Muscle layer of colon (tissue), 2 donors: ENCODE results near the gene ACAN.

ENCODE experiments used
- H3K27ac ChIP-seq: one replicate; pipeline ENCODE4 v1.7.0; 2013; ENCODE audit warnings: low read depth, mild to moderate bottlenecking, low read length, moderate library complexity
- H3K27me3 ChIP-seq, 2 donors: one replicate each; pipeline ENCODE4 v1.7.0; 2013; ENCODE audit warnings: low read length in 2 of 2, mild to moderate bottlenecking in 2 of 2; ENCODE audit not compliant: insufficient read depth in 2 of 2, control insufficient read depth in 1 of 2
- H3K36me3 ChIP-seq: one replicate; pipeline ENCODE4 v1.7.0; 2013; ENCODE audit warnings: mild to moderate bottlenecking, low read length; ENCODE audit not compliant: insufficient read depth
- H3K4me1 ChIP-seq: one replicate; pipeline ENCODE4 v1.7.0; 2013; ENCODE audit warnings: mild to moderate bottlenecking, low read length; ENCODE audit not compliant: insufficient read depth
- H3K4me3 ChIP-seq, 2 donors: one replicate each; pipeline ENCODE4 v1.7.0; 2013; ENCODE audit warnings: low read length in 2 of 2, low read depth in 1 of 2, mild to moderate bottlenecking in 1 of 2, moderate library complexity in 1 of 2
- H3K9ac ChIP-seq: one replicate; pipeline ENCODE4 v1.7.0; 2013; ENCODE audit warnings: low read length
- H3K9me3 ChIP-seq: one replicate; pipeline ENCODE4 v1.7.0; 2013; ENCODE audit warnings: mild to moderate bottlenecking, low read length
- donor health status: abdominal sarcoma.
- donor health status: Adenocarcinoma of cecum.

ACAN gene

GRCh38 chr15:88865498-88866099 lies 62.4 kb downstream of the ACAN start:
- Histone ChIP-seq H3K36me3 (no peaks in the 10 kb centered on the region), H3K9ac (no peak overlapping the region), H3K27ac (no peak overlapping the region), H3K27me3 (no peaks in the 10 kb centered on the region), H3K4me3 (no peak overlapping the region), H3K4me1 (no peaks in the 10 kb centered on the region), H3K9me3 (no peaks in the 10 kb centered on the region)

GRCh38 chr15:88866295-88866881 lies 63.2 kb downstream of the ACAN start:
- Histone ChIP-seq H3K9me3 (no peaks in the 10 kb centered on the region), H3K4me3 (no peak overlapping the region), H3K27me3 (no peaks in the 10 kb centered on the region), H3K9ac (no peak overlapping the region), H3K27ac (no peak overlapping the region), H3K36me3 (no peaks in the 10 kb centered on the region), H3K4me1 (no peaks in the 10 kb centered on the region)

DNA sequence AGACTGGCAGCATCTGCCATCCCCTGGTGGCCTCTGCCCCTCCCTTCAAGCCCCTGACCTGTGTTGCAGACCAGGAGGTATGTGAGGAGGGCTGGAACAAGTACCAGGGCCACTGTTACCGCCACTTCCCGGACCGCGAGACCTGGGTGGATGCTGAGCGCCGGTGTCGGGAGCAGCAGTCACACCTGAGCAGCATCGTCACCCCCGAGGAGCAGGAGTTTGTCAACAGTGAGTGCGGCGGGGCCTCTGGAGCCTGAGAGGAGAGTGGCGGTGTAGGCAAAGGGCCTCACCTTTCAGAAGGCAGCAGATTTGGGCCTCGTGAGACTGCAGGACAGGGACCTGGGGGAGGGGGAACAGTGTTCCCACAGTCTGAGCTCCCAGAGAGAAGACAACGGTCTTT lies 68.1 kb downstream of the ACAN start:
- H3K27ac ChIP-seq, result no peak overlapping the region
- H3K4me1 ChIP-seq, result no peaks in the 10 kb centered on the region
- H3K36me3 ChIP-seq, result no peaks in the 10 kb centered on the region
- no peak overlapping the region for H3K4me3 ChIP-seq
- no peak overlapping the region for H3K9ac ChIP-seq
- no peaks in the 10 kb centered on the region for H3K27me3 ChIP-seq
- no peaks in the 10 kb centered on the region for H3K9me3 ChIP-seq

GRCh38 chr15:88872106-88872505 lies 68.9 kb downstream of the ACAN start:
- no peaks in the 10 kb centered on the region for H3K4me1 ChIP-seq
- H3K9me3 ChIP-seq, result no peaks in the 10 kb centered on the region
- H3K4me3 ChIP-seq, result no peak overlapping the region
- no peak overlapping the region for H3K27ac ChIP-seq
- no peaks in the 10 kb centered on the region for H3K27me3 ChIP-seq
- no peak overlapping the region for H3K9ac ChIP-seq
- H3K36me3 ChIP-seq, result no peaks in the 10 kb centered on the region

- no peaks in the 10 kb centered on the region for H3K9me3 ChIP-seq
- no peak overlapping the region for H3K4me3 ChIP-seq
- H3K36me3 ChIP-seq, result no peaks in the 10 kb centered on the region
- H3K9ac ChIP-seq, result no peak overlapping the region
- no peaks in the 10 kb centered on the region for H3K27me3 ChIP-seq
- no peaks in the 10 kb centered on the region for H3K4me1 ChIP-seq
- H3K27ac ChIP-seq, result no peak overlapping the region
These were observed 69.5 kb downstream of the ACAN start for GRCh38 chr15:88872706-88873105.

DNA sequence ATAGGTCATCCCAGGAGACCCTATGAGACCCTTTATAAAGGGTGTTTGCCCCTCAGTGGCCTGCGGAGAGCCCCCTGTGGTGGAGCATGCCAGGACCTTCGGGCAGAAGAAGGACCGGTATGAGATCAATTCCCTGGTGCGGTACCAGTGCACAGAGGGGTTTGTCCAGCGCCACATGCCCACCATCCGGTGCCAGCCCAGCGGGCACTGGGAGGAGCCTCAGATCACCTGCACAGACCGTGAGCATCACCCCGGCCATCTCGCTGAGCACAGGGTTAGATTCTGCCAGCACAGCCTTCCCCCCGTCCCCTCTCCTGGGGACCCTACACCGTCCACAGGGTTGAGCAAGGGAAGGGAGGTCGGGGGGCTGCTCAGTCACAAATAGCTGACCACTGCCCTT lies 70.5 kb downstream of the ACAN start:
- Histone ChIP-seq H3K4me3 (no peak overlapping the region), H3K27ac (no peak overlapping the region), H3K9ac (no peak overlapping the region), H3K27me3 (no peaks in the 10 kb centered on the region), H3K36me3 (no peaks in the 10 kb centered on the region), H3K9me3 (no peaks in the 10 kb centered on the region), H3K4me1 (no peaks in the 10 kb centered on the region)

- Histone ChIP-seq H3K27ac (no peak overlapping the region), H3K4me3 (no peak overlapping the region), H3K4me1 (no peaks in the 10 kb centered on the region), H3K9ac (no peak overlapping the region), H3K27me3 (no peaks in the 10 kb centered on the region), H3K36me3 (no peaks in the 10 kb centered on the region), H3K9me3 (no peaks in the 10 kb centered on the region)
These were observed 71.0 kb downstream of the ACAN start for GRCh38 chr15:88874275-88874674.

GRCh38 chr15:88874684-88875083 lies 71.4 kb downstream of the ACAN start:
- no peak overlapping the region for H3K9ac ChIP-seq
- no peaks in the 10 kb centered on the region for H3K27me3 ChIP-seq
- no peak overlapping the region for H3K4me3 ChIP-seq
- no peak overlapping the region for H3K27ac ChIP-seq
- H3K9me3 ChIP-seq, result no peaks in the 10 kb centered on the region
- H3K36me3 ChIP-seq, result no peaks in the 10 kb centered on the region
- no peaks in the 10 kb centered on the region for H3K4me1 ChIP-seq

GRCh38 chr15:88876573-88876972 lies 73.3 kb downstream of the ACAN start:
- H3K36me3 ChIP-seq, result no peaks in the 10 kb centered on the region
- no peak overlapping the region for H3K9ac ChIP-seq
- H3K4me3 ChIP-seq, result no peak overlapping the region
- no peaks in the 10 kb centered on the region for H3K9me3 ChIP-seq
- H3K4me1 ChIP-seq, result no peaks in the 10 kb centered on the region
- no peaks in the 10 kb centered on the region for H3K27me3 ChIP-seq
- no peak overlapping the region for H3K27ac ChIP-seq

GRCh38 chr15:88877415-88877814 lies 74.2 kb downstream of the ACAN start:
- no peaks in the 10 kb centered on the region for H3K9me3 ChIP-seq
- no peak overlapping the region for H3K27ac ChIP-seq
- H3K36me3 ChIP-seq, result no peaks in the 10 kb centered on the region
- no peaks in the 10 kb centered on the region for H3K27me3 ChIP-seq
- no peak overlapping the region for H3K9ac ChIP-seq
- H3K4me3 ChIP-seq, result no peak overlapping the region
- H3K4me1 ChIP-seq, result no peaks in the 10 kb centered on the region

DNA sequence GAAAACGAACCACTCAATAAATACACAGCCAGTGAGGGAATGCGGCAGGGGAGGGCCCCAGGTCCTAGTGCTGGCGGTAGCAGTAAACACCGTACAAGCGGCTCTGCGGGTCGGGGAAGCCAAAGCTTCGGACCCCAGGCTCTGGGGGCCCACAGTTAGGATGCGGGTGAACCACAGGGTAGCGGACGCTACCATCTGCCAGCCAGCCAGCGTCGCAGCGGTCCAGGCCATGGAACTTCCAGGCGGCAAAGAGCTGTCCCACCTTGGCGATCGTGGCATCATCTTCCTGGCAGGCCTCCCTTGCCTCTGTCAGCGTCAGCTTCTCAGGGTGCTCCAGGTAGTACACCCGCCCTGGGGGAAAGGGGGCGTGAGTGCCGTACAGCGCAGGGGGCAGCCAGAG lies 74.7 kb downstream of the ACAN start:
- no peaks in the 10 kb centered on the region for H3K9me3 ChIP-seq
- no peak overlapping the region for H3K27ac ChIP-seq
- no peaks in the 10 kb centered on the region for H3K36me3 ChIP-seq
- no peak overlapping the region for H3K9ac ChIP-seq
- H3K4me1 ChIP-seq, result no peaks in the 10 kb centered on the region
- H3K27me3 ChIP-seq, result no peaks in the 10 kb centered on the region
- H3K4me3 ChIP-seq, result no peak overlapping the region

GRCh38 chr15:88878720-88879184 lies 75.5 kb downstream of the ACAN start:
- no peak overlapping the region for H3K9ac ChIP-seq
- no peaks in the 10 kb centered on the region for H3K4me1 ChIP-seq
- no peak overlapping the region for H3K27ac ChIP-seq
- no peaks in the 10 kb centered on the region for H3K36me3 ChIP-seq
- no peaks in the 10 kb centered on the region for H3K27me3 ChIP-seq
- no peak overlapping the region for H3K4me3 ChIP-seq
- H3K9me3 ChIP-seq, result no peaks in the 10 kb centered on the region
